GM19372 (cell line): ENCODE measurements around the gene KCNIP3.
"Not testable (repeated sequence)": the region's sequence is repeated elsewhere in the genome, so short reads cannot be mapped to it uniquely, and the experiment has no call there.

Experiments used
- ATAC-seq: cut with Tn5 transposase; IDR thresholded peaks from one replicate; pipeline ENCODE4 v1.9.1; 2021; ENCODE audit warnings: mild to moderate bottlenecking, low read depth, moderate library complexity; ENCODE audit not compliant: unreplicated experiment

KCNIP3 gene

GRCh38 chr2:95356821-95357700 lies 59.9 kb downstream of the KCNIP3 start:
- no peak for ATAC-seq

DNA sequence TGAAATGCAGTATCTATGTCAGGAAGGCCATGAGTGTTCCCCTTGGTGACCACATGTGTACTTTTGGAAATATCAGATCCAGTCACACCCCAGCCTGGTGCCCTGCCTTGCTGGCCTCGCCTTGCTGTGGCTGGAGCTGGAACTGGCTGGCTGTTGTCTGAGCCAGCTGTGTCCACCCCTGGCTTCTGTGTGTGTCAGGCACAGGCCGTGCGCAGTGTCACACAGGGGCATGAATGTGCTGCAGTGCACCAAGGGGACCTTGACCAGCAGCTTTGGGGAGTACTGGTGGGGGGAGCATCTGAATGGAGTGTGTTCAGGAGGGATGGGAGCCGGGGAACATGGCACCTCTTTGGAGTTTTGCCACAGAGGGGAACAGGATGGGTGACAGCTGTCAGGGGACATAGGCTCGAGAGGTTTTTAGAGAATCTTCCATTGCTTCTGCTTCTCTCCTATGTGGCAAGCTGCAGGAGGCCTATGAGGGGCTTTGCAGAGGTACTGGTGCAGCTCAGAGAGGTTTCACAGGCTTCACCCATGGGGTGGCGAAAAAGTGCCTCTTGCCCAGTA lies 60.7 kb downstream of the KCNIP3 start:
- no peak for ATAC-seq

GRCh38 chr2:95359031-95359430 lies 61.9 kb downstream of the KCNIP3 start:
- ATAC-seq, result no peak

DNA sequence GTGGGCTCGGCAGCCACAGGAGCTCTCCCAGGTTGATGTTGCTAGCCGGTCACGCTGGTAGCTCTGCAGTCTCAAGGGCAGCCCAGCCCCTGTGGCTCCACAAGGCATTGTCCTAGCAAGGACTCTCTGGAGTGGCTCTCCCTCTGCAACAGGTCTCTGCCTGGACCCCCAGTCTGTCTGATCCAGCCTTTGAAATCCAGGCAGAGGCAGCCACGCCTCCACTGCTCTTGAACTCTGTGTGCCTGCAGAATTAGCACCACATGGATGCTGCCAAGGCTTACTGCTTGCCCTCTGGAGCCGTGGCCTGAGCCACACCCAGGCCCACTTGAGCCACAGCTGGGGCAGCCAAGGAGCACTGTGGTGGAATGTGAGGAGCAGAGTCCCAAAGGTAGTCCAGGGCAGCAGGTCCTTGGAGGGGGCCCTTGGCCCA lies 62.4 kb downstream of the KCNIP3 start:
- ATAC-seq, result no peak

GRCh38 chr2:95361216-95361980 lies 64.3 kb downstream of the KCNIP3 start:
- no peak for ATAC-seq

DNA sequence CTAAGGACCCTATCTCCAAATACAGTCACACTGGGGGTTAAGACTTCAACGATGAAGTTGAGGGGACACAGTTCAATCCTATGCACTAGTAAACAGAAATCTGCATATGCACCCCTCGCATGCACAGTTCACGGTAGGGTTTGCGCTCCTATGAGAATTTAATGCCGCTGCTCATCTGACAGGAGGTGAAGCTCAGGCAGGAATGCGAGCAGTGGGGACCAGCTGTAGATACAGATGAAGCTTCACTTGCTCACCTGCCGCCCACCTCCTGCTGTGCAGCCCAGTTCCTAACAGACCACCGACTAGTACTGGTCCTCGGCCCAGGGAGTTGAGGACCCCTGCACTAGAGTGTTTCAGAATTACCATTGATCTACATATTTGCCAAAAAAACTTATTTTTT lies 65.3 kb downstream of the KCNIP3 start:
- ATAC-seq, result no peak

DNA sequence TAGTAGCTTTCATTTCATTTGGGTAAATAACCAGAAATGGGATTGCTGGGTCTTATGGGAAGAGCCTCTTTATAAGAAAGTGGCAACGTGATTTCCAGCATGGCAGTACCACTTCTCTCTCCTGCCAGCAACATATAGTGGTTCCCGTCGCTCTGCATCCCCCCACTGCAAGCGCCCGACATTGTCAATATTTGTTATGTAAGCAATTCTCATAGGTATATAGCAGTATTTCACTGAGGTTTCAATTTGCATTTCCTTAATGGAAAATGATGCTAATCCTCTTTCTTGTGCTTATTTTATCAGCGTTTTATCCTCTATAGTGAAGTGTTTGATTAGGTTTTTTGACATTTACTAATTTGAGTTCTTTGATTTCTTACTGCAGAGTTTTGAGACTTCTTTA lies 69.4 kb downstream of the KCNIP3 start:
- ATAC-seq, result no peak

DNA sequence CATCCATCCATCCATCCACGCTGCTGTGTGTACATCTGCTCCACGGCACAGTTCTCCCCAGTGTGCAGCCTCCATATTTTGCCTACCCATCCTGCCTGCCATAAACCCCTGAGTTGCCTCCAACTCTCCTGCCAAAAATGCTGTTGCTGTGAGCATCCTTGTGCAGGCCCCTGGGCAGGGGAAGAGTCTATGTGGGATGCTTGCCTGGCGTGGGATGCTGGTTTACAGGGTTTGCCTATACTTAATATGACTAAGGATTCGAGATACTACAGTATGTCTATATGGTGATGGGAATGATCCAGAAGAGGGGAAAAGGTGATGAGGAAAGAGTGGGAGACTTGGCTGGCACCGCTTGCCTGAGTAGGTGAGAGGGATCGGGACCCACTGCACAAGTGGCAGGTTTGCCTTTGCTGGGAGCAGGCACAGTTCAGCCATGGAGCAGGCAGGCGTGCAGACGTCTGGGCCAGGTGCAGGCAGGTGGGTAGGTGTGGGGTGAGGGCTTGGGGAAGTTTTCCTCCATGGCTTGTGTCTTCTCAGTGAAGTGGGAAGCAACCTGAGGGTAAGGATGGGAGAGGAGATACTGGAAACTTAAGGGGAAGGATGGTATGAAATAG lies 75.2 kb downstream of the KCNIP3 start:
- no peak for ATAC-seq

GRCh38 chr2:95372845-95373244 lies 75.7 kb downstream of the KCNIP3 start:
- ATAC-seq, result no peak

DNA sequence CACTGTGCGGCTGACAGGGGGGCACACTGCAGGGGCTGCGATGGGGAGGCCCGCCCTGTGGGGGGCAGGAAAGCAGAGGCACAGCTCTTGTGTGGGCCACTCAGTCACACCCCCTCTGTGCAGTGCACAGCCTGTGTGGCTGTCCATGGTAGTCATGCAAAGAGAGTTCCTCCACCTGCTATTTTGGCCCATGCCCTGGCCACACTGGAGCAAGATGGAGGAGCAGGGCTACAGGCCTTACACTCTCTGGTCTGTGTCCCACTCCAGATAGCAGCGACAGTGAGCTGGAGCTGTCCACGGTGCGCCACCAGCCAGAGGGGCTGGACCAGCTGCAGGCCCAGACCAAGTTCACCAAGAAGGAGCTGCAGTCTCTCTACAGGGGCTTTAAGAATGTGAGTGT lies 76.9 kb downstream of the KCNIP3 start:
- no peak for ATAC-seq

- ATAC-seq, result no peak
Observed at GRCh38 chr2:95374451-95374920, 77.3 kb downstream of the KCNIP3 start.

GRCh38 chr2:95374921-95375471 lies 77.8 kb downstream of the KCNIP3 start:
- no peak for ATAC-seq

DNA sequence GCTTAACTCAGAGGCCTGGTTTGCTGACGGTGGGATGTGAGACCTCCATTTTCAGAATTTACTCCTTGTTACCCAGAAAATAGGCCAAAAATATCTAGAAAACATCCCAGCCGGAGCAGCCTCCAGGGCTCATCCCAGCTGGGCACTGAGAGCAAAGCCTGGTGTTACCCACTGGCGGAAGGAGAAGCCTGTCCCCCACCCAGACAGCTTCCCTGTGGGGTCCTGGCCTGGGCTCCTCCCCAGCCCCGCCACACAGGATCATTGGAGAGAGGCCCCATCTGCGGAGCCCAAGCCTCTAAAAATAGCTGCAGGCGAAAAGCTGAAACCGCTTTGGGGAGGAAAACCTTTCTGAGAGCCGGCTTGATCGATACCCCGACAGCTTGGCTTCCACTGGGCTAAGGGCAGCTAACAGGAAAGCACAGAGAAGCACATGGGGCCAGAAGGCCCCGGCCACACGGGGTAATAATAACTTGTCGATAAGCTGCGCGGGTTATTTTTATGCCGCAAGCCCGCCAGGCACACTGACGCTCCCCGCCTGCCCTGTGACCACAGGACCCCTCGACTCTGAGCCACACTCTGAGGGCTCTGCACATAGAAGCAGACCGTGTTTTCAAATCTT lies 78.5 kb downstream of the KCNIP3 start:
- no peak for ATAC-seq

- ATAC-seq, result no peak
Observed at GRCh38 chr2:95376311-95377215, 79.4 kb downstream of the KCNIP3 start.

GRCh38 chr2:95377216-95378123 lies 80.3 kb downstream of the KCNIP3 start:
- no peak for ATAC-seq

DNA sequence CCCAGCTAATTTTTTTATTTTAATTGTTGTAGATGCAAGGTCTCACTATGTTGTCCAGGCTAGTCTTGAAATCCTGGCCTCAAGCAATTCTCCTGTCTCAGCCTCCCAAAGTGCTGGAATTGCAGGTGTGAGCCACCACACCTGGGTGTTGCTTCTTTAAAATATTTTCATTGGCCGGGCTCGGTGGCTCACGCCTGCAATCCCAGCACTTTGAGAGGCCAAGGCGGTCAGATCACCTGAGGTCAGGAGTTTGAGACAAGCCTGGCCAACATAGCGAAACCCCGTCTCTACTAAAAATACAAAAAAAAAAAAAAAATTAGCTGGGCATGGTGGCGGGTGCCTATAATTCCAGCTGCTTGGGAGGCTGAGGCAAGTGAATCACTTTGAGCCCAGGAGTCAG lies 81.1 kb downstream of the KCNIP3 start:
- not testable (repeated sequence) for ATAC-seq

- ATAC-seq, result no peak
Observed at GRCh38 chr2:95379371-95379831, 82.3 kb downstream of the KCNIP3 start.

DNA sequence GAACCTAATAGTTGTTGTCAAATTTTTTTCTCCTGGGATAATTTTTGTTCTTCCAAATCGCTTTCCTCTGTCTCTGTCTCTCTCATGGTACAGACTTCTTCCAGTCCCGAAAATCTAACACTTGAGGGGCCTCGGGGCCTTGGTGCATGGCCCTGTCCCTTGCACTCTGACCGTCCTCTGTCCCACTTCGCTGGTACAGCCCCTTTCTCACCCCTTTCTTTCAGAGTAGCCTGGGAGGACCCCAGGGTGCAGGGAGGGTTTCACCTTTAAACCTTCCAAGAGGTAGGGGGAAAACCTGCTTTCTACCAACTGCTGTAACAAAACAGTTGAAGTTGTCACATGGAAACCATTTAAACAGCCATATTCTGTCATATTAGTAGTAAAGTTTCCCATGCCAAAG lies 83.1 kb downstream of the KCNIP3 start:
- no peak for ATAC-seq
